ENCODE measurements around the gene ZMIZ1.

ZMIZ1 gene

DNA sequence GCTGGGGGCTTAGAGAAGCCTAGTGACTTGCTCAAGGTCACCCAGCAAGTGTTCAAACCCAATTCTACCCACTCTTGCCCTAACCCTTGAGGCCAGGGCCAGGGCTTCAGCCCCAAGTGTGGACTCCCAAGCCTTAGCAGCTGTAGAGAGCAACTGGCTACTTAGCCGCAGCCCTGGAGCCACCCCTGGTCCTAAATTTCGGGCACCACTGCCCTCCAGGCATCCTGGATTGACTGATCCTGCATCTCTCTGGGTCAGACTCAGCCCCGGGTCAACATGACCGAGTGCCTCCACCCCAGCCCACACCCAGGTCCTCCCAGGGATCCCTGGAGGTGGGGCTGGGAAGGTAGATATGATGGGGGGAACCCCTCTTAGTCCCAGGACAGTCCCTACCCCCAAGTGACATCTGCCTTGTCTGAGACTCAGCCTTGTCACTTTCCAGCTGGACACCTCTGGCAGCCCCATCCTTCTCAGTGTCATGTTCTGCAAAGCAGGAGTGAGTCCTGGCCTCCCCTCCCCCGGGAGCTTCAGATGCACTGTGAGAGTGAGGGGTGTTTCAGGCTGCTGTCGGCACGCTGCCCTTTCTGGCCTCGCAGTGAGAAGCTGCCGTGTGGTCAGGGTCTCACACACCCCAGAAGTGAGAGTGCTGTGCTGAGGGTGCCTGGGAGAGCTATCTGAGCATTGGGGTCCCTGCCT lies 89.8 kb downstream of the ZMIZ1 start:
- TF ChIP-seq, protein P1, sequence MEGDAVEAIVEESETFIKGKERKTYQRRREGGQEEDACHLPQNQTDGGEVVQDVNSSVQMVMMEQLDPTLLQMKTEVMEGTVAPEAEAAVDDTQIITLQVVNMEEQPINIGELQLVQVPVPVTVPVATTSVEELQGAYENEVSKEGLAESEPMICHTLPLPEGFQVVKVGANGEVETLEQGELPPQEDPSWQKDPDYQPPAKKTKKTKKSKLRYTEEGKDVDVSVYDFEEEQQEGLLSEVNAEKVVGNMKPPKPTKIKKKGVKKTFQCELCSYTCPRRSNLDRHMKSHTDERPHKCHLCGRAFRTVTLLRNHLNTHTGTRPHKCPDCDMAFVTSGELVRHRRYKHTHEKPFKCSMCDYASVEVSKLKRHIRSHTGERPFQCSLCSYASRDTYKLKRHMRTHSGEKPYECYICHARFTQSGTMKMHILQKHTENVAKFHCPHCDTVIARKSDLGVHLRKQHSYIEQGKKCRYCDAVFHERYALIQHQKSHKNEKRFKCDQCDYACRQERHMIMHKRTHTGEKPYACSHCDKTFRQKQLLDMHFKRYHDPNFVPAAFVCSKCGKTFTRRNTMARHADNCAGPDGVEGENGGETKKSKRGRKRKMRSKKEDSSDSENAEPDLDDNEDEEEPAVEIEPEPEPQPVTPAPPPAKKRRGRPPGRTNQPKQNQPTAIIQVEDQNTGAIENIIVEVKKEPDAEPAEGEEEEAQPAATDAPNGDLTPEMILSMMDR (IDR thresholded peaks at IDR 0.05): no peak

DNA sequence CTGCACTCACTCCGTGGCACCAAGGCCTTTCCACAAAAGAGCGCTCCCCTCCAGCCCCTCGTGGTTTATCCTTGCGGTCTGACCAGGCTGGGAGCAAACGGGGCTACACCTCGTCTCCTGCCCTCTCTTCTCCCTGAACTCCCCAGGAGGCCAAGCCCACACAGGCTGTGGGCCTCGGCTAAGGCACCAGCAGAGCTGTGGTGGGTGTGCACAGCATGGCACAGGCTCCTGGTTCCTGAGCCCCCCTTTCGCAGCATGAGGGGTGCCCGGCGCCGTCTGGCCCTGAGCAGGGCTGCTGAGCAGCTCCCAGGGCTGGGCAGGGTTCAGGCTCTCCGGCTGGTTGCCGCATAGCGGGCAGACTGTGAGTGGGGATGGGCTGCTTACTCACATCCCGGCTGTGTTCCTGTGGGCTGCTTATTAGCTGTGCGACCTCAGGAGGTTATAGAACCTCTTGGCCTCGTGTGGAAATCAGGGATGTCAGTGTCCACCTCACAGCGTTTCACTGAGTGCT lies 90.4 kb downstream of the ZMIZ1 start:
- TF ChIP-seq, protein P1 (IDR thresholded peaks at IDR 0.05): no peak

DNA sequence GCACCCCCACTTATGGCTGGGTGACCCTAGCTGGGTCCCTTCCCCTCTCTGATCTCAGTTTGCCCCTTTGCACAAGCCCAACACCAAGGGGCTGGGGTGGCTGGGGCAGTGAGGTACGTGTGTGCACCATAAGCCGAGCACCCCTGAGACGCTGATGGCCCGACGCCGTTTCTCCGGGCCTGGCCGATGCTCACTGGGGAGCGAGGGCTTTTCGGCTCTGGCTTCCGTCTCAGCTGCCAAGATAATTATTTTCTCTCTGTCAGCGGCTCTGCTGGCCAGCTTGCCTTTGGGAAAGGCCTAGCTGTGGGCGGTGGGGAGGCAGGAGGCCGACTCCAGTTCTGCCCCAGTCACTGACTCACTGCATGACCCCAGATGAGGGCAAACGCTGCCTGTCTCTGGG lies 91.0 kb downstream of the ZMIZ1 start:
- TF ChIP-seq, protein P1 (IDR thresholded peaks at IDR 0.05): no peak

GRCh38 chr10:79160191-79160590 lies 91.4 kb downstream of the ZMIZ1 start:
- TF ChIP-seq, protein P1 (IDR thresholded peaks at IDR 0.05): no peak

DNA sequence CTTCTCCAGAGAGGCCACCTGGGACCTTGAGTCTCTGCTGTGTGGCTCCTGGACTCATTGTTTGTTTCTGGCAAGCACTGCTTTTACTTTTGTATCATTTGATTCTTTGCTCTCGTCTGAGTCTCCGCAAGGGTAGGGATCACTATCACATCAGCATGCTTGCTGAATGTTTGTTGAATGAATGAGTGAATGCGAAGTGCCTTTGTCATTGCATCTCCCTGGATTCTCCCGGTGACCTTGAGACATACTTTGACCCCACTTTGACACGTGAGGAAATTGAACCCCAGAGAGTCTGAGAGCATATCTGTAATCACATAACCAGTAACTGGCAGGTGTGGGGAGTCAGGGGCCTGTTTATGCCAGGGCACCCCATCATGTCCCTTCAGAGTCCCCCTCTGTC lies 92.8 kb downstream of the ZMIZ1 start:
- TF ChIP-seq, protein P1 (IDR thresholded peaks at IDR 0.05): no peak

DNA sequence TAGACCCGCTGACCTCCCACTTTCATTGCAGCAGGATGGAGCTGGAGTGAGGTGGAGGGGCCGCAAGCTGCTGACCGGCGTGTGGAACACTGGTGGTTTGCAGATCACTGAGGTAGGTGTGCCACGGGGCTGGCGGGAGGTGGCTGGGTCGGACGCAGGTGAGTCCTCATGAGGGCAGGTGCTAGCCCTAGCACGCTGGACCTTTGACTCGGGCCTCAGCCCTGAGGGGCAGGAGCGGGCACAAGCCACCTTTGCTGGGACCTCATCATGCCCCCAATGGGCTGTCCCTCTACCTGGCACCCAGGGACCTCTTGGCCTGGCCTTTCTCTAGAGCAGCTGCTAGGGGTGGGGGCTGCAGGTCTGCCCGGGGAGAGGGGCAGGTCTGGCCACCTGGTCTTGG lies 93.3 kb downstream of the ZMIZ1 start:
- TF ChIP-seq, protein P1 (IDR thresholded peaks at IDR 0.05): no peak

- TF ChIP-seq, protein P1 (IDR thresholded peaks at IDR 0.05): no peak
Observed at GRCh38 chr10:79162861-79163665, 94.3 kb downstream of the ZMIZ1 start.

Measured in LNCAP (cell line).